OCI-LY1 (cell line): ENCODE results near the gene DDX10.

Experiments
- H2AFZ ChIP-seq: fragments of 200-600 bp; sonication (generic), shearing (Covaris generic); 2 replicates; pipeline ENCODE4 v1.6.0; 2014; ENCODE audit warnings: antibody characterized with exemption, mild to moderate bottlenecking, low read length
- H3F3A ChIP-seq: fragments of 200-600 bp; sonication (generic), shearing (Covaris generic); 2 replicates; pipeline ENCODE4 v1.6.0; 2014; ENCODE audit warnings: mild to moderate bottlenecking, antibody characterized with exemption, low read length, moderate library complexity; ENCODE audit not compliant: insufficient read depth
- H3K27ac ChIP-seq: fragments of 200-600 bp; sonication (generic); 2 replicates; pipeline ENCODE4 v1.5.1; 2014; ENCODE audit warnings: low read length, mixed run types, mild to moderate bottlenecking, low read depth; ENCODE audit not compliant: poor library complexity, severe bottlenecking
- H3K27me3 ChIP-seq: fragments of 200-600 bp; sonication (generic); 2 replicates; pipeline ENCODE4 v1.6.0; 2014; ENCODE audit warnings: antibody characterized with exemption, mild to moderate bottlenecking, low read length, moderate library complexity; ENCODE audit not compliant: insufficient read depth
- H3K36me3 ChIP-seq: fragments of 200-600 bp; sonication (generic); 2 replicates; pipeline ENCODE4 v1.6.1; 2014; ENCODE audit warnings: mild to moderate bottlenecking, antibody characterized with exemption, low read length, moderate library complexity, mixed read lengths; ENCODE audit not compliant: insufficient read depth
- H3K4me1 ChIP-seq: fragments of 200-600 bp; sonication (generic); 2 replicates; pipeline ENCODE4 v1.5.1; 2014; ENCODE audit warnings: mild to moderate bottlenecking, low read length, moderate library complexity; ENCODE audit not compliant: insufficient read depth, severe bottlenecking
- H3K4me2 ChIP-seq: fragments of 200-600 bp; sonication (generic), shearing (Covaris generic); 2 replicates; pipeline ENCODE4 v1.6.1; 2014; ENCODE audit warnings: low read length
- H3K4me3 ChIP-seq: fragments of 200-600 bp; sonication (generic); 2 replicates; pipeline ENCODE4 v1.5.1; 2014; ENCODE audit warnings: low read length, low read depth, mild to moderate bottlenecking, mixed read lengths; ENCODE audit not compliant: poor library complexity, severe bottlenecking
- H3K79me2 ChIP-seq: fragments of 200-600 bp; shearing (Covaris generic); 2 replicates; pipeline ENCODE4 v1.6.1; 2016; ENCODE audit warnings: mixed run types, low read length, mixed read lengths; ENCODE audit not compliant: insufficient read depth
- H3K9ac ChIP-seq: fragments of 200-600 bp; sonication (generic), shearing (Covaris generic); 2 replicates; pipeline ENCODE4 v1.6.1; 2014; ENCODE audit warnings: mild to moderate bottlenecking, low read length, mixed read lengths
- H3K9me2 ChIP-seq: fragments of 200-600 bp; sonication (generic), shearing (Covaris generic); 2 replicates; pipeline ENCODE4 v1.6.1; 2014; ENCODE audit warnings: low read depth, mild to moderate bottlenecking, low read length, mixed read lengths
- H3K9me3 ChIP-seq: fragments of 200-600 bp; shearing (Covaris generic); 2 replicates; pipeline ENCODE4 v1.6.1; 2014; ENCODE audit warnings: low read length, mixed read lengths
- H4K20me1 ChIP-seq: fragments of 200-600 bp; sonication (generic), shearing (Covaris generic); 2 replicates; pipeline ENCODE4 v1.6.0; 2016; ENCODE audit warnings: mild to moderate bottlenecking, low read length; ENCODE audit not compliant: insufficient read depth
- CTCF ChIP-seq: fragments of 200-600 bp; sonication (generic), shearing (Covaris generic); IDR thresholded peaks from 2 replicates; pipeline ENCODE4 v1.5.1; 2017; ENCODE audit warnings: mild to moderate bottlenecking, antibody characterized with exemption, low read length, moderate library complexity, mixed read lengths
- EZH2 ChIP-seq: fragments of 200-600 bp; sonication (generic), shearing (Covaris generic); IDR thresholded peaks from 2 replicates; pipeline ENCODE4 v1.8.0; 2017; ENCODE audit warnings: borderline replicate concordance, mixed run types, mild to moderate bottlenecking, antibody characterized with exemption, low read length, moderate library complexity, mixed read lengths

The DDX10 gene

DNA sequence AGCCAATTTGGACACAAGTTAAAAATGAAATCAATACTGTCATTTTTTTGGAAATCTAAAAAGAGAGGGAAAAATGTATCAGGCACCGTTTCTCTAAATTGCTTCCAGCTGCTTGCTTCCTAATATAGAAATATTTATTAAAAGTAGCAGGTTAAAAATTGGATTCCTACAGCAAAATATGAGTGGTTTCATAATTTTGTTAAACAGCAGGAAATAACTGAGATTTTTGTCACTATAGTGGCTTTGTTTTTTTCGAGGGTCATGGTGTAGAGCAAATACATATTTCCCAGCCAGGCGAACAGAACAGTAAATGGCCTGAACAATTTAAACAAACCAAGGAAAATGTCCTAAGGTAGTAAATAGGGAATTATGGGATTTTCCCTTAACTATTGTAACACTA, 159.7 kb downstream of the DDX10 start:
- H3K27me3 ChIP-seq = no peaks in the 10 kb centered on the region
- no peaks in the 10 kb centered on the region for H3K4me1 ChIP-seq
- no peaks in the 10 kb centered on the region for H3K36me3 ChIP-seq
- no peaks in the 10 kb centered on the region for H3K79me2 ChIP-seq
- no peaks in the 10 kb centered on the region for H3K9me3 ChIP-seq
- TF ChIP-seq EZH2 = no peak
- TF ChIP-seq CTCF = no peak
- no peak overlapping the region for H3K9ac ChIP-seq
- H4K20me1 ChIP-seq = no peaks in the 10 kb centered on the region
- no peak overlapping the region for H3K27ac ChIP-seq
- no peak overlapping the region for H2AFZ ChIP-seq
- H3K9me2 ChIP-seq = no peaks in the 10 kb centered on the region
- H3K4me3 ChIP-seq = no peak overlapping the region
- no peaks in the 10 kb centered on the region for H3F3A ChIP-seq
- H3K4me2 ChIP-seq = no peak overlapping the region

GRCh38 chr11:108825381-108825780, 160.5 kb downstream of the DDX10 start:
- no peaks in the 10 kb centered on the region for H4K20me1 ChIP-seq
- H3K9me2 ChIP-seq = no peaks in the 10 kb centered on the region

DNA sequence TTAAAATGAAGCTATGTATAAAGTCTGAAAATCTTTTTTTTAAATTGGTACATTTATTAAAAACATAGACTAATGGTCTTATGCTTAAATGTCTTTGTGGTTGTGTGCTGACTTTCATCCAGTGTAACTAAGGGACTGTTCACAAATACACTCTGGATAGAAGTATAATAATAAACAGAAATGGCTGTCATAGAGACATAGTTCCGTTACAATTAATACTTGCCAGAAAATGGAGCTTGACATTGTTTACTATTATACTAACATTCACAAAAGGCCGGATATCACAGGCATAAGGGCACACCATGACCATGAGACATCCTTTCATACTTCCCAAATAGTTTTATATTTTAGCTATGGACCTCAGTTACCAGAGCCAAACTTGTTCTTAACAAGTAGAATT, 161.3 kb downstream of the DDX10 start:
- H3K79me2 ChIP-seq = 0 out of 2 replicates have a peak, but pooled peaks cover 9% of the 10 kb centered on the region
- H3K9ac ChIP-seq = no peak overlapping the region
- TF ChIP-seq CTCF (no peak), EZH2 (no peak)

More at GRCh38 chr11:108825381-108825780, 160.5 kb downstream of the DDX10 start:
- Histone ChIP-seq H3K4me3 (no peak overlapping the region), H2AFZ (no peak overlapping the region), H3K79me2 (0 out of 2 replicates have a peak, but pooled peaks cover 4% of the 10 kb centered on the region), H3K4me2 (no peak overlapping the region), H3K9me3 (no peaks in the 10 kb centered on the region), H3K36me3 (no peaks in the 10 kb centered on the region), H3F3A (no peaks in the 10 kb centered on the region), H3K9ac (no peak overlapping the region), H3K27me3 (no peaks in the 10 kb centered on the region), H3K27ac (no peak overlapping the region), H3K4me1 (no peaks in the 10 kb centered on the region)
- TF ChIP-seq EZH2 = no peak
- TF ChIP-seq CTCF = no peak

More for the DNA sequence above, 161.3 kb downstream of the DDX10 start:
- no peaks in the 10 kb centered on the region for H3K9me3 ChIP-seq
- no peaks in the 10 kb centered on the region for H3K4me1 ChIP-seq
- no peaks in the 10 kb centered on the region for H3K27me3 ChIP-seq
- no peaks in the 10 kb centered on the region for H3K9me2 ChIP-seq
- no peak overlapping the region for H3K4me3 ChIP-seq
- H3K4me2 ChIP-seq = no peak overlapping the region
- no peaks in the 10 kb centered on the region for H4K20me1 ChIP-seq
- no peak overlapping the region for H3K27ac ChIP-seq
- no peaks in the 10 kb centered on the region for H3F3A ChIP-seq
- no peaks in the 10 kb centered on the region for H3K36me3 ChIP-seq
- H2AFZ ChIP-seq = no peak overlapping the region
